ENCODE data around the gene EDAR.

GRCh38 chr2:108894766-108895165 lies 94.3 kb downstream of the EDAR start:
- no peak for TF ChIP-seq POLR2AphosphoS5 (IDR thresholded peaks at IDR 0.05)
- TF ChIP-seq CTCF (IDR thresholded peaks at IDR 0.05): no peak
- no peak for TF ChIP-seq POLR2A (IDR thresholded peaks at IDR 0.05; ENCODE audit: low read depth)
- no peak for TF ChIP-seq EP300 (IDR thresholded peaks at IDR 0.05)

Measured in esophagus muscularis mucosa (tissue), 4 donors.